GM12878 (cell line): ENCODE results near the gene FDXR.

Experiments
- CEBPB ChIP-seq, 2 experiments: fragments of 150-350 bp in 1 of 2; IDR thresholded peaks; 2 replicates each; pipeline ENCODE4 v1.6.1; 2012 to 2014; ENCODE audit warnings: low read depth in 2 of 2, low read length in 2 of 2, borderline replicate concordance in 1 of 2, inconsistent platforms in 1 of 2
- CTCF ChIP-seq, 3 experiments: IDR thresholded peaks in 2 of 3; conservative IDR thresholded peaks in 1 of 3; 2 replicates each; pipeline ENCODE4 v1.5.1; 2011; ENCODE audit warnings: low read depth in 3 of 3, low read length in 3 of 3, mild to moderate bottlenecking in 3 of 3, control low read depth in 2 of 3, moderate library complexity in 2 of 3, inconsistent platforms in 1 of 3, mixed read lengths in 1 of 3; ENCODE audit not compliant: control insufficient read depth in 2 of 3, insufficient read depth in 1 of 3; ENCODE audit errors: extremely low read depth in 1 of 3
- EGR1 ChIP-seq, 2 experiments: IDR thresholded peaks; 1 replicate in 1 of 2; 2 replicates in 1 of 2; pipeline ENCODE4 v1.6.1; 2011 to 2012; ENCODE audit warnings: low read depth in 2 of 2, low read length in 2 of 2, borderline replicate concordance in 1 of 2, mild to moderate bottlenecking in 1 of 2, moderate library complexity in 1 of 2
- ESRRA ChIP-seq: IDR thresholded peaks from 2 replicates; pipeline ENCODE4 v1.6.1; 2012; ENCODE audit warnings: mild to moderate bottlenecking, low read length, improper control_type of control experiment
- NR2C2 ChIP-seq: IDR thresholded peaks from 2 replicates; pipeline ENCODE4 v1.6.1; 2011; ENCODE audit warnings: borderline replicate concordance, low read depth; ENCODE audit not compliant: control insufficient read depth, insufficient read length
- POLR2A ChIP-seq: IDR thresholded peaks from 2 replicates; pipeline ENCODE4 v1.6.1; 2011; ENCODE audit warnings: low read depth, mild to moderate bottlenecking, low read length
- POLR2AphosphoS5 ChIP-seq: IDR thresholded peaks from 2 replicates; pipeline ENCODE4 v1.6.1; 2011; ENCODE audit warnings: mild to moderate bottlenecking, low read length, inconsistent platforms
- REST ChIP-seq: IDR thresholded peaks from 2 replicates; pipeline ENCODE4 v1.6.1; 2012; ENCODE audit warnings: mild to moderate bottlenecking, low read depth, low read length
- SUZ12 ChIP-seq: fragments of 200-600 bp; sonication (generic); IDR thresholded peaks from one replicate; pipeline ENCODE4 v1.6.1; 2018; ENCODE audit warnings: antibody characterized with exemption, mild to moderate bottlenecking; ENCODE audit not compliant: unreplicated experiment
- TBL1XR1 ChIP-seq: IDR thresholded peaks from 2 replicates; pipeline ENCODE4 v1.6.1; 2012; ENCODE audit warnings: low read depth, low read length, improper control_type of control experiment
- YY1 ChIP-seq: IDR thresholded peaks from 2 replicates; pipeline ENCODE4 v1.6.1; 2011; ENCODE audit warnings: low read depth, mild to moderate bottlenecking, low read length
- ZNF592 ChIP-seq: fragments of 450-650 bp; IDR thresholded peaks from 2 replicates; pipeline ENCODE4 v1.6.1; 2017; ENCODE audit warnings: mild to moderate bottlenecking, moderate library complexity

- TF ChIP-seq POLR2AphosphoS5 (no peak), CTCF (IDR thresholded peaks at IDR 0.05 in 2 of 3, conservative IDR thresholded peaks at IDR 0.05 in 1 of 3; ENCODE audit: control insufficient read depth in 2 of 3, extremely low read depth in 1 of 3, insufficient read depth in 1 of 3, low read depth in 3 of 3, low read length in 3 of 3) (no peak), EGR1 (IDR thresholded peaks at IDR 0.05; ENCODE audit: borderline replicate concordance in 1 of 2, low read depth in 2 of 2, low read length in 2 of 2) (no peak), NR2C2 (no peak), YY1 (no peak), SUZ12 (no peak), TBL1XR1 (no peak), ESRRA (no peak), CEBPB (IDR thresholded peaks at IDR 0.05; ENCODE audit: borderline replicate concordance in 1 of 2, low read depth in 2 of 2, low read length in 2 of 2) (no peak), REST (no peak), ZNF592 (no peak), POLR2A (no peak)
Measured at GRCh38 chr17:74855323-74855722, 17.5 kb downstream of the FDXR start.
